ENCODE data around the gene CCDC24. TPM values are rescaled to one million over a fixed set of nuclear protein-coding genes. Genes with fewer than 3 reads are reported as not detected.

The CCDC24 gene
- total RNA-seq, 1 donor from 2014 or later, result 3.3 TPM

DNA sequence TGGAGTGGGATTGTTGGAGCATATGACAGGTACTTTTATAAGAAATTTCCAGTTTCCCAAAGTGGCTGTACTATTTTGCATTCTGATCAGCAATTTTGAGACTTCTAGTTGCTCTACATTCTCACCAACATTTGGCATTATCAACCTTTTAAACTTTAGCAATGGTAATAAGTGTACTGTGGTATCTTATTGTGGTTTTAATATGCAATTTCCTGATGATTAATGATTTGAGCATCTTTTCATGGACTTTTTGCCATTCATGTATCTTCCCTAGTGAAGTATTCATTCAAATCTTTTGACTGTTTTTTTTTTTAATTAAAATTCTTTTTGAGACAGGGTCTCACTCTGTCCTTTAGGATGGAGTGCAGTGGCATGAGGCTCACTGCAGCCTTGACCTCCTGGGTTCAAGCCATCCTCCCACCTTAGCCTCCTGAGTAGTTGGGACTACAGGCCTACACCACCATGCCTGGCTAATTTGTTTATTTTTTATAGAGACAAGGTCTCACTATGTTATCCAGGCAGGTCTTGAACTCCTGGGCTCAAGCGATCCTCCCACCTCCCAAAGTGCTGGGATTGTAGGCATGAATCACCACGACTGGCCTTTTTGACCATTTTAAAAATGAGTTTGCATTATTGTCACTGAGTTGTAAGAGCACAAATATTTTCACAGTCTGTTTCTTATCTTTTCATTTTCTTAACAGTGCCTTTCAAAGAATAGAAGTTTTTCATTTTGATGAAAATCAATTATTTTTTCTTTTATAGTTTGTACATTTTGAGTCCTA, 47.7 kb downstream of the CCDC24 start:
- Mint-ChIP-seq H3K4me3 (no peak overlapping the region), H3K9me3 (no peaks in the 10 kb centered on the region), H3K4me1 (peaks cover 23% of the 10 kb centered on the region), H3K27ac (no peak overlapping the region), H3K27me3 (ENCODE audit: insufficient read depth, low read depth) (peaks cover 8% of the 10 kb centered on the region), H3K36me3 (no peaks in the 10 kb centered on the region)
- Histone ChIP-seq H3K4me1 (peaks cover 17% of the 10 kb centered on the region), H3F3A (ENCODE audit: low read depth) (peaks cover 3% of the 10 kb centered on the region), H3K4me3 (no peak overlapping the region), H3K27me3 (no peaks in the 10 kb centered on the region), H3K4me2 (no peak overlapping the region), H3K9ac (no peak overlapping the region), H3K36me3 (no peaks in the 10 kb centered on the region), H4K20me1 (ENCODE audit: low read depth) (no peaks in the 10 kb centered on the region), H3K9me3 (ENCODE audit: low read depth) (no peaks in the 10 kb centered on the region), H2AFZ (replicated peaks) (no peak overlapping the region), H3K27ac (no peak overlapping the region), H3K79me2 (ENCODE audit: low read depth) (no peaks in the 10 kb centered on the region)
- DNase-seq (ENCODE audit: low spot score), result no peak
- TF ChIP-seq EZH2 (IDR thresholded peaks at IDR 0.05), result no peak
- no peak for TF ChIP-seq CTCF (IDR thresholded peaks at IDR 0.05)
- no peak for TF ChIP-seq EZH2phosphoT487 (IDR thresholded peaks at IDR 0.05)

DNA sequence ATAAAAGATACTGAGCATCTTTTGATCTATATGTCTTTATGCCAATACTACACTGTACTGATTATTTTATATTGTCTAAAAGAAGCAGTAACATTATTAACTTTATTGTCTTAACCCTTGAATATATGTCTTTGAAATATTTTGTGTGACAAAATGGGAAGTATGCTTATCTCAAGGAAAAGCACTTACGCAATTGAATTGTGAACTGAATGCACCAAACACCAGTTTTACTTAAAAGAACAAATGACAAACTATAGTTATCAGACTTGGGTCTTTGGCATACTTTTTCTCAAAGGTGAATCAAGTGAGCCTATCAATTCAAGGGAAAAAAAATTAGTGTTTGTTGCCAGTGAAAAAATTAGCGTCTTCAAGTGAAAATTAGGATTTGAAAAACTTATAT, 49.0 kb downstream of the CCDC24 start:
- Mint-ChIP-seq H3K27me3 (ENCODE audit: insufficient read depth, low read depth) (peaks cover 4% of the 10 kb centered on the region), H3K36me3 (no peaks in the 10 kb centered on the region), H3K4me3 (no peak overlapping the region), H3K4me1 (peaks cover 20% of the 10 kb centered on the region), H3K9me3 (no peaks in the 10 kb centered on the region), H3K27ac (no peak overlapping the region)
- no peaks in the 10 kb centered on the region for H3K36me3 ChIP-seq
- no peaks in the 10 kb centered on the region for H3K27me3 ChIP-seq
- H2AFZ ChIP-seq (replicated peaks), result no peak overlapping the region
- H3F3A ChIP-seq (ENCODE audit: low read depth), result peaks cover 3% of the 10 kb centered on the region
- no peak overlapping the region for H3K4me2 ChIP-seq
- H3K4me3 ChIP-seq, result no peak overlapping the region
- no peak for DNase-seq (ENCODE audit: low spot score)
- TF ChIP-seq EZH2 (IDR thresholded peaks at IDR 0.05), result no peak
- TF ChIP-seq EZH2phosphoT487 (IDR thresholded peaks at IDR 0.05), result no peak
- no peak for TF ChIP-seq CTCF (IDR thresholded peaks at IDR 0.05)
- no peaks in the 10 kb centered on the region for H3K79me2 ChIP-seq (ENCODE audit: low read depth)
- no peak overlapping the region for H3K27ac ChIP-seq
- H3K4me1 ChIP-seq, result peaks cover 18% of the 10 kb centered on the region
- H3K9ac ChIP-seq, result no peak overlapping the region
- no peaks in the 10 kb centered on the region for H4K20me1 ChIP-seq (ENCODE audit: low read depth)
- H3K9me3 ChIP-seq (ENCODE audit: low read depth), result no peaks in the 10 kb centered on the region

GRCh38 chr1:44040846-44041245, 49.4 kb downstream of the CCDC24 start:
- H3K27me3 ChIP-seq, result no peaks in the 10 kb centered on the region
- Mint-ChIP-seq H3K36me3 (no peaks in the 10 kb centered on the region), H3K4me1 (peaks cover 16% of the 10 kb centered on the region), H3K4me3 (no peak overlapping the region), H3K9me3 (no peaks in the 10 kb centered on the region), H3K27me3 (ENCODE audit: insufficient read depth, low read depth) (peaks cover 4% of the 10 kb centered on the region), H3K27ac (no peak overlapping the region)
- no peak for DNase-seq (ENCODE audit: low spot score)
- no peaks in the 10 kb centered on the region for H4K20me1 ChIP-seq (ENCODE audit: low read depth)
- no peak overlapping the region for H3K4me2 ChIP-seq
- H3K36me3 ChIP-seq, result no peaks in the 10 kb centered on the region
- peaks cover 16% of the 10 kb centered on the region for H3K4me1 ChIP-seq
- no peak overlapping the region for H3K27ac ChIP-seq
- no peak overlapping the region for H3K4me3 ChIP-seq
- no peaks in the 10 kb centered on the region for H3K79me2 ChIP-seq (ENCODE audit: low read depth)
- H3K9me3 ChIP-seq (ENCODE audit: low read depth), result no peaks in the 10 kb centered on the region
- TF ChIP-seq EZH2 (IDR thresholded peaks at IDR 0.05) (no peak), CTCF (IDR thresholded peaks at IDR 0.05) (no peak), EZH2phosphoT487 (IDR thresholded peaks at IDR 0.05) (no peak)
- no peak overlapping the region for H2AFZ ChIP-seq (replicated peaks)
- H3F3A ChIP-seq (ENCODE audit: low read depth), result no peaks in the 10 kb centered on the region
- H3K9ac ChIP-seq, result no peak overlapping the region
